Ramos (cell line): ENCODE measurements around the gene C17orf78.
"Not testable (repeated sequence)": the region's sequence is repeated elsewhere in the genome, so short reads cannot be mapped to it uniquely, and the experiment has no call there.

Experiments
- in situ Hi-C: fragments of 300-500 bp; cut with MboI; formaldehyde crosslinking; loops from one replicate; pipeline ENCODE4 v1.14.3; 2022; ENCODE audit warnings: low sequenced_read_pairs; ENCODE audit not compliant: unreplicated experiment

C17orf78 gene

DNA sequence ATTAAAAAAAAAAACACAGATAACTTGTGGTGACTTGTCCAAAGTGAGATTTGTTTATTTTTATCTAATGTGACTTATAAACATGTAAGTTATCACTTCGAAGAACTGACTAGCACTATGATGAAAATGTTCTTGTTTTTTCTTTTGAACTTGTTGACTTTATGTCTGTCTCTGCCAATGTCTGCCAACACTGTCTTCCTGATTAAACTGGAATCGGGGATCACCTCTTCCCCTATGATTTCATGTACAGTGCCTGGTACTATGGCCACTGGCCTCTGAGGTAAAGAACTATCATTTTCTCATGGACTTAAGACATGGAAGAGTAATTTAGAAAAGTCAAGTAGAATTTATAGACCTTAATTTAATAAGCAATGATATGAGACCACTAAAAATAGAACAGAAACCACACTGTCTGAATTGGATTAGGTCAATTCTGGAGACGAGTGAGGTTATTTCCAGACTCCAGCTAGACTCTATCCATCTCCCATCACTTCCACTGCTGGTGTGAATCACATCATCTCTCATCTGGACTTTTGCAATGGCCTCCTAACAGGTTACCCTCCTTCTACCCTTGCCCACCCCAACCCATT is 8.9 kb downstream of the C17orf78 start:
- in situ Hi-C loops = loop anchor here (10.0 to 25.0 kb wide), 2 partner anchors 50 to 772 kb away; partner anchors contain the start of gene MRM1

DNA sequence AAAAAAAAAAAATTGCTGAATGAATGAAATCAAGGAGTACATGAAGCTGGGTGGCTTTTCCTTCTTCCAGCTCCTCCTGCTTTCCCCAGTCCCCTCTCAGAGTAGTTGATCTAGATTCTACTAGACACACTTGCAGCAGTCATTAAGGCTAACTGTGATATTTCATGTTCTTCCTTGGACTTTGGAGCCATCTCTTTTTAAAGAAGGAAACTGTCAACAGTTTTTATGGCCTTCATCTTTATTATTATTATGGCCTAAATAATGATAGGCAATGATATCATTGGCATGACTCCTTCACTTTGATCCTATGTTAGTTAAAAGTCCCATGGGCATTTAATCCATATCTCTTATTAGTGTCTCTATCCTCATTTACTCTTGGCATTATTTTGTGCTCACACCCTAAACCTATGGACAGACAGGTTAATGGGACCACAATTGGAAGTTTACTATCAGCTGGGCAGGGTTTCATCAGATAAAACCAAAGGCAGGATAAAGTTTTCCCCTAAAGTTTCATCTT is 9.7 kb downstream of the C17orf78 start:
- in situ Hi-C loops = loop anchor here (10.0 to 25.0 kb wide), 2 partner anchors 51 to 773 kb away; partner anchors contain the start of gene MRM1

DNA sequence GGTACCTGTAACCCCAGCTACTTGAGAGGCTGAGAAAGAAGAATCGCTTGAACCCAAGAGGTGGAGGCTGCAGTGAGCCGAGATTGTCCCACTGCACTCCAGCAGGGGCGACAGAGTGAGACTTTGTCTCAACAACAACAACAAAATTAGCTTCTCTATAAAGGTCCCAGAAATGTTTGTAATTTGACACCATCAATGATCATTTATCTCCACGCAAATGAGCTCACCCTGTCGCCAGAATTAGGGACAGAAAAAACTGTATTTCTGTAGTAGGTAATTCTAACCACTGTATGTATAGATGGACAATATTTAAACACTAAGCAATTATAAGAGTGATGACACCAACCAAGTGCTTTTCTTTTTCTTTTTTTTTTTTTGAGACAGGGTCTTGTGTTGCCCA is 10.7 kb downstream of the C17orf78 start:
- in situ Hi-C loops = loop anchor here (10.0 to 25.0 kb wide), 2 partner anchors 52 to 774 kb away; partner anchors contain the start of gene MRM1

DNA sequence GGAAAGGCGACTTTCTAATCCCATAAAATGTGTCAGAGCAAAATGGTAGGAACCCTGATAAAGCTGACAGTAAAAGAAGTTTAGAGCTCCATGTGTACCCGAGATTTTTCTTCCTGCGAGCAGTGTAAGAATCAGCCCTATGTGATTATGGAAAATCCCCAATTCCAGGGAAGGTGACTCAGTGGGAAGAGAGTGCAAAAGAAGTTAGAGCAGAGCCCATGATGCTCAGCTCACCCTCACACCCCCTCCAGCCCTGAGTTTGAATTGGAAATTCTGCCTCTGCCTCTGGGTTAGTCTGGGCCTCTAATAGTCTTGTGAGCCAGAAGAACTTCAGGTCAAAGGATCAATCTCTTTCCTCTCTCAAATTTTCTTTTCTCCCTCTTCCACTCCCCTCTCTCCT is 12.5 kb downstream of the C17orf78 start:
- in situ Hi-C loops = loop anchor here (10.0 to 25.0 kb wide), 2 partner anchors 53 to 776 kb away; partner anchors contain the start of gene MRM1

DNA sequence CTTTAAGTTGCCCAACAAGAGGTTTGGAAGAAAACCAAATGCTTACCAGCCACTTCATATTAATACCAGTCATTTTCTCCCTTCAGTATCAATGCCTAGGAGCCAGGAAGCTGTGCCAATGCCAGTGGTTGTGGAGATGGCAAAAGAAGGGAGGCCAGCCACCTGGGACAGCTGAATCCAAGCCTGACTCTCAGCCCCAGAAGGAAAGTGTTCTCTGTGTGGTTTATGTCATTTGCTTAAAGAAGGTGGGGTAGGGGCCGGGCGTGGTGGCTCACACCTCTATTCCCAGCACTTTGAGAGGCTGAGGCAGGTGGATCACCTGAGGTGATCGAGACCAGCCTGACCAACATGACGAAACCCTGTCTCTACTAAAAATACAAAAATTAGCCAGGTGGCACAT is 13.4 kb downstream of the C17orf78 start:
- in situ Hi-C loops = loop anchor here (10.0 to 25.0 kb wide), 2 partner anchors 54 to 777 kb away; partner anchors contain the start of gene MRM1

DNA sequence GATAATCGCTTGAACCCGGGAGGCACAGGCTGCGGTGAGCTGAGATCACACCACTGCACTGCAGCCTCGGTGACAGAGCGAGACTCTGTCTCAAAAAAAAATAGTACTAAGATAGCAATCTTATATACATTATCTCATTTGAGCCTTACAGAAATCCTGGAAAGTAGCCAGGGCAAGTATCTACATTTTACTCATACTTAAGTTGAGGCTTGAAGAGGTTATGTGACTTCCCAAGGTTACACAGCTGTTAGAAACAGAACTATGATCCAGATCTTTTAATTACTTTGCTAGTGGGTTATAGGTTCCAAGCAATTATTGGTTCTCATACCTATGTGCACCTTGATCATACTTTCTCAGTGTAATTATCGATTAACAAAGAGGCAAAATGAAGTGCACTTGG is 15.4 kb downstream of the C17orf78 start:
- in situ Hi-C loops = loop anchor here (25.0 kb wide), 1 partner anchor 779 kb away; the partner anchor contains the start of gene MRM1

DNA sequence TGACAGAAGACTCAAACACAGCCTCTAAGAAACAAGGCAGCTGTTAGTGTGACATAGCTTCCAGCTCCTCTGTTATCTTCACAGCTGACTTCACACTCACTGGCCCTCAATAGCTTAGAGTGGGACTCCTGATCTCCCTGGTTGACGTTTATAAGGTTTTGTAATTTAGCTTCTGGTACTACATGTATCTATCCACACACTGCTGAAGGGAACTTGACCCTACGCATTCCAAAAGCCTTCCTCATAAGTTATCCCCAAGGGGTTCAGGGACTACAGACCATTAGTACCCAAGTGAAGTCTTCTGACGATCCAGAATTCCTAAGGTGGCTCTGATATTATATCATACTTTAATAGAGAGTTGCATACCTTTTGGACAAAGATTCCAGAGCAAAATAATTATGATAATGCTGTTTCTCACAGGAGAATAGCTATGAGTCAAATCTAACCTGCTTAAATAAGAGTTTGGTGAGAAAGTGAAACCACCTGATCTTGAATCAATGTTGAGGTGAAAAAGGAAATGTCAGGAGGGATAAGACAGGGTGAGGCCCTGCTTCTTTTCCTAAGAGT is 16.3 kb downstream of the C17orf78 start:
- in situ Hi-C loops = loop anchor here (25.0 kb wide), 1 partner anchor 780 kb away; the partner anchor contains the start of gene MRM1

DNA sequence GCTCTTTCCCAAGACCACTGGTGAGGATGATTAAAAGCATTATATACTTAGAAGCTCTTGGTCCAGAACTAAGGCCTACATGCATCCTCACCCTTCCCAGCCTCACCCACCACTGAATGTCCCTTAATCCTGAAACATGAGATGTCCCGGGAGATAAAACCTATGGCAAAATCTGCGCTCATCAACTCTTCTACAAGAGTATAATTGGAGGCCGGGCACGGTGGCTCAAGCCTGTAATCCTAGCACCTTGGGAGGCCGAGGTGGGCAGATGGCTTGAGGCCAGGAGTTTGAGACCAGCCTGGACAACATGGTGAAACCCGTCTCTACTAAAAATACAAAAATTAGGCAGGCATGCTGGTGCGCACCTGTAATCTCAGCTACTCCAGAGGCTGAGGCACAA is 17.6 kb downstream of the C17orf78 start:
- in situ Hi-C loops = loop anchor here (25.0 kb wide), 1 partner anchor 781 kb away; the partner anchor contains the start of gene MRM1

DNA sequence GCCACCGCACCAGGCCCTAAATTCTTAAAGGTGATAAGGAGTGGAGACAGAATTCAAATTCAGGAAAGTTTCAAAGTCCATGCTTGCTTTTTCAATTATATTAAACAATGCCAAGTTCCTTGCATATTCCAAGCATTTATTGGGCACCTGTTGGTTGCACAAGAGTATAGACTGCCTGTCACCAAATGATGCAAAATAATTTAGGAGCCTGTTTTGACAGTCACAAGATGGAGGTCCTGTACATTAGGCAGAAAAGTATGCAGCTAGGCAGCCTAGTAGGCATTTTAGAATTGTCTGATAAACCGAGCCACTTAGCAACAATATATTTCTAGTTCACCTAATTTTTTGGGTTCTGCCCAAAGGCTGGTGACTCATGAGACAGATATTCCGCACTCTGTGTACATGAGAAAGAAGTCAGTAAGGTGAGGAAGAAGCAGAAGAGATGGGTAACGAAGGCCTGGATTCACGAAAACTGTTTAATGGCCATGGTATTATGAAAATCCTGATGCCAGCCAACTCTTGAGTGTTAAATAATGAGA is 23.5 kb downstream of the C17orf78 start:
- in situ Hi-C loops = loop anchor here (25.0 kb wide), 1 partner anchor 787 kb away; the partner anchor contains the start of gene MRM1

DNA sequence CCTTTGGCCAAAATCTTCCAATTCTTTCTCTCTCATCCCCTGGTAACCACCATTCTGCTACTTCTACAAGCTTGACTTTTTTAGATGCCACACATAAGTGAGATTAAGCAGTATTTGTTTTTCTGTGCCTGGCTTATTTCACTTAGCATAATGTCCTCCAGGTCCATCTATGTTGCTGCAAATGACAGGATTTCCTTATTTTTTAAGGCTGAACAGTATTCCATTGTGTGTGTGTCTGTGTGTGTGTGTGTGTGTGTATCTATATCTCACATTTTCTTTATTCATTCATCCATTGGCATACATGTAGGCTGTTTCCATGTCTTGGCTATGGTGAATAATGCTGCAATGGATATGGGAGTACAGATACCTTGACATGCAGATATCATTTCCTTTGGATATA is 24.7 kb downstream of the C17orf78 start:
- in situ Hi-C loops = no loop called here

DNA sequence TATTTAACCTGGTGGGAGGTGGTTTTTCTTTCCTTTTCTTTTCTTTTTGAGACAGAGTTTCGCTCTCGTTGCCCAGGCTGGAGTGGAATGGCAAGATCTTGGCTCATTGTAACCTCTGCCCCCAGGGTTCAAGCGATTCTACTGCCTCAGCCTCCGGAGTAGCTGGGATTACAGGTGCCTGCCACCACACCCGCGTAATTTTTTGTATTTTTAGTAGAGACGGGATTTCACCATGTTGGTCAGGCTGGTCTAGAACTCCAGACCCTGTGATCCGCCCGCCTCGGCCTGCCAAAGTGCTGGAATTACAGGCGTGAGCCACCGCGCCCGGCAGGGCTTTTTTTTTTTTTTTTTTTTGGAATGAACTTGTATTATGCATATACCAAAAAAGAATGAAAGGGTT is 29.7 kb downstream of the C17orf78 start:
- in situ Hi-C loops = not testable (repeated sequence)

DNA sequence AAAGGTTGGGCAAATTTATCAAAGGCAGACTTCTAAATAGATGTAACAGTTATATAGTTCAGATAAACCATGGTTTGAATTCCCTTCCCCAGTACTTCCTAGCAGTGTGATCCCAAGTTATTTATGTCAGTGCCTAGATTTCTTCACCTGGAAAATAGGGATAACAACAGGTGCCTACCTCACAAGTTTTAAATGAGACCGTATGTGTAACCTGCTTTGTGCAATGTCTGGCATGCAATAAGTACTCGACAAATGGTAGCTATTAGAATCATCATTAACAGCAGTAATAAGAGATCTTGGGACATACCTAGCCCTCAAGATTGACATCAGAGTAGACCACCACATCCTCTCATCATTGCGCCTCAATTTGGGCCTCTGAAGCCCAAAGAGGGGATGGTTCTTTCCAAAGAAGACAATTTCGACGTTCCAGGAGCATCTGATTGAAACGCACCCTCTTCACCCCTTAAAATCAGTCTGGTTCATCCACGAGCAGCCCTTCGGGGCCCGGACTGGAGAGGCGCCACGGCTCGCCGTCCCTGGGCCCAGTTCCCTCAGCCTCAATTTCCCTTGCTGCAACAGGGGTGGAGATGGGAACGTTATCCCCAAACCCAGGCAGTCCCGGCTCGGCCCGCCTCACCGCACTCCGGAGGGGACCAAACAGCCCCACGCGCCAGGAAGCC is 30.3 kb downstream of the C17orf78 start:
- in situ Hi-C loops = no loop called here

DNA sequence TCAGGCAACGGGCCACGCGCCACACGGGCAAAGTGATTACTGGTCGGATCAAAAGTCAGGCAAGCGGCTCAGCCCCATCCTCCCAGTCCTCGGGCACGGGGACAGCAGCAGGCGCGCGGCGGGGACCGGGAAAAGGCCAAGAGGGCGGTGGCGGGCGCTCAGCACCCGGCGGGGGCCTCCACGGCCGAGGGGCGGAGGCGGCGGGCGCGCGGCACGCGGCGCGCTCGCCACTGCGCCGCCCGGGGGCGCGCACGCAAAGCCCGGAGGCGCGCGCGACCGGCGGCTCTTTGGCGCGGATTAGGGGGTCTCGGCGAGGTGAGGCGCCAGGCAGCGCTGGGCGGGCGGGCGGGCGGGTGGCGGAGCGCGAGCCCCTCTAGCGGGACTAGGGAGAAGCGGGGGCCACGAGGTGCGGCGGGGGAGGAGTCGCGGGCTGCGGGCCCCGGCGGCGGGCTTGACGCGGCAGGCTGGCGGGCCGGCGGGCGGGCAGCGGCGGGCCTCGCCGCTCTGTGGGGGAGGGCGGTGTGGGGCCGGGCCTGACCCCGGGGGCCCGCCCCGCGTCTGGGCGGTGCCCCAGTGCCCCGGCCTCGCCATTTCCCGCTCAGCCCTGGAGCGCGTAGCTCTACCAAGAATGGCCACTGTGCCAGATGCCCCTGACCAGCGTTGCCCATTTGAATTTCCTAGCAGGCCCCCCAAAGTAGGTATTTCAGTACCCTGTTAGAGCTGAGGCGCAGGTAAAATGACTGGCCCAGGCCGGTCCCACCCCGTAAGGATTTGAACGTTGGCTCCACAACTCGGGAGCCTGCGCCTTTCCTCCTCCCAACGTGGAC is 31.1 kb downstream of the C17orf78 start, which contains the start of the genes ACACA and TADA2A:
Gene ACACA, minus strand, starts transcription at position 202 of the 827 bp plus-strand sequence. CDS start 537 bp downstream, outside the sequence.
Gene TADA2A, plus strand, starts transcription at position 252 of the 827 bp plus-strand sequence. CDS start 4,480 bp downstream, outside the sequence.
- in situ Hi-C loops = no loop called here

DNA sequence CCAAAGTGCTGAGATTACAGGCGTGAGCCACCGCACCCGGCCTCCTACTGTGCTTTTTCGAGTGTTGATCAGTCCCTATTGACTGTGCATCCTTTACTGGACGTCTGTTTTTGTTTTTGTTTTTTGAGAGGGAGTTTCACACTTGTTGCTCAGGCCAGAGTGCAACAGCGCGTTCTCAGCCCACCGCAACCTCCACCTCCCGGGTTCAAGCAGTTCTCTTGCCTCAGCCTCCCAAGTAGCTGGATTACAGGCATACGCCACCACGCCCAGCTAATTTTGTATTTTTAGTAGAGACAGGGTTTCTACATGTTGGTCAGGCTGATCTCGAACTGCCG is 32.3 kb downstream of the C17orf78 start:
- in situ Hi-C loops = not testable (repeated sequence)

DNA sequence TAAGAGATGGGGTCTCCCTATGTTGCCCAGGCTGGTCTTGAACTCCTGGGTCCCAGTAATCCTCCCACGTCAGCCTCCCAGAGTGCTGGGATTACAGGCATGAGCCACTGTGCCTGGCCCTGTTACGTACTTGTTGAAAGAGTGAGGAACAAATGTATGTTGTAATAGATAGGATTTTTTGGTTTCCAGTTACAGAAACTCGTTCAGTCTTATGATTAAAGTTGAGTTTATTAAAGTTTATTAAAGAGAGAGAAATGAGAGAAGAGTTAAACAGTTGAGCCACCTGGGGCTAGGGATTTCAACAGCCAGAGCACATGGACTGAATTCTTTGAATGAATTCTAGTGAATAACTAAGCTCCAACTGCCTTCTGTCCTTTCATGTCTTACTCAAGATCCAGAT is 34.6 kb downstream of the C17orf78 start:
- in situ Hi-C loops = no loop called here

DNA sequence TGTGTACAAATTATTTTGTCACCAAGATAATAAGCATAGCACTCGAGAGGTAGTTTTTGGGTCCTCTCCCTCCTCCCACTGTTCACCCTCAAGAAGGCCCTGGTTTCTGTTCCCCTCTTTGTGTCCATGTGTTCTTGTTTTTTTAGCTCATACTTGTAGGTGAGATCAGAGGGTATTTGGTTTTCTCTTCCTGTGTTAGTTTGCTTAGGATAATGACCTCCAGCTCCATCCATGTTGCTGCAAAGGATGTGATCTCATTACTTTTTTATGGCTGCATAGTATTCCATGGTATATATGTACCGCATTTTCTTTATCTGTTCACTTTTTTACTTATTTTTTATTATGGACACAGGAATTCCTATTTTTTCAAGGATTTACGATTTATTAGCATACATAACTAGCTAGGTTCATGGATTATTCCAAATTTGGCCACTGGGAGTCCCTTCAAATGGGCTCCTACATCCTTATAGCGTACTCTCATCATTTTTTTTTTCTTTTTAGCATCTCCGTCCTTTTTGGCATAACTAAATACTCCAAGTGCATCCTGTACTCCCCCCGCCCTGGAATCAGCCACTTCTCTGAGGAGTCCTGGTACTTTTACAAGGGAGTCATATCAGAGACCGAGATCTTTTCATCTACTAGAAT is 38.2 kb downstream of the C17orf78 start:
- in situ Hi-C loops = no loop called here

DNA sequence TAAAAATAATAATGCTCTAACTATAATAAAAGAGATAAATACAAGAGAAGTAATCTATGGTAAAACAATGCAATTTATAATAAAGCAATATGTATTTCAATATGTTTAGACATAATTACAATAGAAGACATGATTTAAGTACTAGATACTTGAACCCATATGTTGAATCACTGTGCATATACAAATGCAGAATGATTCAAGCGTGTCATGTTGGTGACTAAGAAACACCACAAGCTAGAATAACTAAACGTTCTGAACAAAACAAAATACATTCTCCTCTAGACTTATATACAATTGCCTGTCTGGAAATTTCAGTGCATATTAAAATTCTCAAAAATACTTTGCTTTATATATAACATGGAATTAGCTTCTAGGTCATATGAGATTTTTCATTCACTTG is 42.1 kb downstream of the C17orf78 start:
- in situ Hi-C loops = no loop called here

DNA sequence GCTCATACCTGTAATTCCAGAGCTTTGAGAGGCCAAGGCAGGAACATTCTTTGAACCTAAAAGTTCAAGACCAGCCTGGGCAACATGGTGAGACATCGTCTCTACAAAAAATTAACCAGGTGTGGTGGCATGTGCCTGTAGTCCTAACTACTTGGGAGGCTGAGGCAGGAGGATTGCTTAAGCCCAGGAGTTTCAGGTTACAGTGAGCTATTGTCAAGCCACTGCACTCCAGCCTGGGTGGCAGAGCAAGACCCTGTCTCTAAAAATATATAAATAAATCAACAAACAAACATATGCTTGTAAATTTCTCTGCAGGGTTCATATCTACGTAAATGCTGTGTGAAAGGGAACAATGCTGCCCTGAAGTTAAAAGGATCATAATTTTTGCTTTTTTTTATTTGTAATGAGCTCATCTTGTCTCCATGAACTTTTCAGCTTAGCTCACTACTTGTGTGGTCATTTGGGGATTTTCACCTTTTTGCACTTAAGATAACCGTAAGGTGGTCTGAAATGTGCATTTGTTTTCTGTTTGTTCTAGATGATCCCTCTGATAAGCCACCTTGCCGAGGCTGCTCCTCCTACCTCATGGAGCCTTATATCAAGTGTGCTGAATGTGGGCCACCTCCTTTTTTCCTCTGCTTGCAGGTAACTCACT is 47.3 kb downstream of the C17orf78 start:
- in situ Hi-C loops = no loop called here

DNA sequence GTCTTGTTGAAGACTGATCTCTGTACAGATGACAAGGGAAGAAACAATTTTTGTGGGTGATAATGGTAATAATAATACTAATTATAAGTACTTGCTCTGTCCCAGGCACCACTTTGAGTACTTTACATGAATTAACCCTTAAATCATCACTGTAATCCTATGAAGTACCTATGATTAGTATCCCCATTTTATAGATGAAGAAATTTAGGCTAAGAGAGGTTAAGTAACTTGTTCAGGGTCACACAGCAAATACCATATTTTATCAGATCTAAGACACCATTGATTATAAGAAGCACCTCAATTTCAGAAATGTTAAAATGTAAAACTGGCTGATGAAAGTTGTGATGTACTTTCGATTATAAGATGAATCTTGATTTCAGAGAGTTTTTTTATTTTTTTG is 49.5 kb downstream of the C17orf78 start:
- in situ Hi-C loops = no loop called here
